CD14-positive monocyte (primary cell): ENCODE results near the gene MATK. TPM values are rescaled to one million over a fixed set of nuclear protein-coding genes. Genes with fewer than 3 reads are reported as not detected.
A peak's percentile ranks its signal among the peaks of the same experiment; 100 is the strongest.

Source experiments
- DNase-seq, 3 donors: peaks; one replicate each; pipeline ENCODE4 v3.0.0-alpha.2; 2011 to 2022
- H2AFZ ChIP-seq: 2 replicates; pipeline ENCODE4 v1.6.0; 2012; ENCODE audit warnings: mild to moderate bottlenecking, low read depth, low read length, inconsistent platforms; ENCODE audit not compliant: insufficient read depth, poor library complexity, severe bottlenecking
- H3K27ac ChIP-seq, 2 donors: 1 replicate in 1 of 2; 2 replicates in 1 of 2; pipeline ENCODE4 v1.5.1; 2012 to 2013; ENCODE audit warnings: low read length in 2 of 2, control low read depth in 1 of 2, inconsistent platforms in 1 of 2, low read depth in 1 of 2, mild to moderate bottlenecking in 1 of 2
- H3K27me3 ChIP-seq, 2 donors: one replicate each; pipeline versions ENCODE4 v1.6.0 to v1.6.1; 2011 to 2013; ENCODE audit warnings: low read length in 2 of 2; ENCODE audit not compliant: control insufficient read depth in 2 of 2, insufficient read depth in 2 of 2
- H3K36me3 ChIP-seq, 2 donors: replicated peaks in 1 of 2; 1 replicate in 1 of 2; 2 replicates in 1 of 2; pipeline versions ENCODE4 v1.5.1 to v1.6.1; 2012 to 2013; ENCODE audit warnings: low read length in 2 of 2, control low read depth in 1 of 2, inconsistent platforms in 1 of 2, mild to moderate bottlenecking in 1 of 2; ENCODE audit not compliant: insufficient read depth in 2 of 2, control insufficient read depth in 1 of 2
- H3K4me1 ChIP-seq, 2 donors: 1 replicate in 1 of 2; 2 replicates in 1 of 2; pipeline versions ENCODE4 v1.5.1 to v1.6.1; 2012 to 2013; ENCODE audit warnings: low read length in 2 of 2, control low read depth in 1 of 2, inconsistent platforms in 1 of 2, mild to moderate bottlenecking in 1 of 2, moderate library complexity in 1 of 2; ENCODE audit not compliant: insufficient read depth in 2 of 2, control insufficient read depth in 1 of 2
- H3K4me2 ChIP-seq: replicated peaks from 2 replicates; pipeline ENCODE3; 2012; ENCODE audit warnings: low read length, moderate library complexity, mild to moderate bottlenecking; ENCODE audit not compliant: poor library complexity, severe bottlenecking; ENCODE audit errors: extremely low read depth
- H3K4me3 ChIP-seq, 3 experiments: fragments of 200-600 bp in 1 of 3; sonication (generic) in 1 of 3; replicated peaks in 1 of 3; 1 replicate in 2 of 3; 2 replicates in 1 of 3; pipeline ENCODE4 v1.5.1; 2011 to 2013; ENCODE audit warnings: low read length in 3 of 3, mild to moderate bottlenecking in 3 of 3, control low read depth in 2 of 3, low read depth in 2 of 3, inconsistent platforms in 1 of 3, moderate library complexity in 1 of 3
- H3K79me2 ChIP-seq: 2 replicates; pipeline ENCODE4 v1.6.0; 2012; ENCODE audit warnings: mild to moderate bottlenecking, control low read depth, inconsistent platforms, low read length, moderate library complexity; ENCODE audit not compliant: insufficient read depth
- H3K9ac ChIP-seq: 2 replicates; pipeline ENCODE4 v1.6.0; 2017; ENCODE audit warnings: low read length, mild to moderate bottlenecking; ENCODE audit not compliant: insufficient read depth, poor library complexity, severe bottlenecking
- H3K9me3 ChIP-seq, 2 donors: replicated peaks in 1 of 2; 1 replicate in 1 of 2; 2 replicates in 1 of 2; pipeline versions ENCODE4 v1.5.1 to v1.6.1; 2012 to 2013; ENCODE audit warnings: low read length in 2 of 2, control low read depth in 1 of 2; ENCODE audit not compliant: control insufficient read depth in 1 of 2, insufficient read depth in 1 of 2
- H4K20me1 ChIP-seq: 2 replicates; pipeline ENCODE4 v1.6.0; 2012; ENCODE audit warnings: mild to moderate bottlenecking, low read length, control low read depth, moderate library complexity; ENCODE audit not compliant: insufficient read depth
- H3K27ac Mint-ChIP-seq, 7 donors: one replicate each; pipeline ENCODE4 v1.8.0; 2020; ENCODE audit warnings: mild to moderate bottlenecking in 7 of 7, mixed read lengths in 7 of 7, moderate library complexity in 6 of 7, inconsistent platforms in 2 of 7
- H3K27me3 Mint-ChIP-seq, 3 donors: one replicate each; pipeline ENCODE4 v1.8.0; 2021 to 2022; ENCODE audit warnings: low read depth in 3 of 3, mild to moderate bottlenecking in 3 of 3, mixed read lengths in 3 of 3, moderate library complexity in 3 of 3, inconsistent platforms in 1 of 3
- H3K36me3 Mint-ChIP-seq, 2 donors: one replicate each; pipeline ENCODE4 v1.8.0; 2020; ENCODE audit warnings: mixed read lengths in 2 of 2, inconsistent platforms in 1 of 2, mild to moderate bottlenecking in 1 of 2
- H3K4me1 Mint-ChIP-seq: one replicate; pipeline ENCODE4 v1.8.0; 2020; ENCODE audit warnings: mild to moderate bottlenecking, mixed read lengths
- H3K4me3 Mint-ChIP-seq, 2 donors: one replicate each; pipeline ENCODE4 v1.8.0; 2020; ENCODE audit warnings: mild to moderate bottlenecking in 2 of 2, mixed read lengths in 2 of 2, moderate library complexity in 1 of 2
- H3K9me3 Mint-ChIP-seq, 7 donors: one replicate each; pipeline ENCODE4 v1.8.0; 2020 to 2022; ENCODE audit warnings: mixed read lengths in 7 of 7, mild to moderate bottlenecking in 6 of 7, moderate library complexity in 6 of 7, inconsistent platforms in 2 of 7
- CTCF ChIP-seq: fragments of 200-600 bp; IDR thresholded peaks from one replicate; pipeline ENCODE4 v1.8.0; 2022; ENCODE audit warnings: antibody characterized with exemption, mild to moderate bottlenecking
- WGBS: methylation state at CpG from one replicate; pipeline ENCODE4 v1.1.5; 2013; ENCODE audit warnings: missing lambda C conversion rate; ENCODE audit not compliant: insufficient coverage; 5-methylcytosine and 5-hydroxymethylcytosine counted together
- intact Hi-C, 2 donors: fragments of 100-400 bp; cut with micrococcal nuclease; formaldehyde crosslinking; loops; one replicate each; pipeline versions ENCODE4 v1.15.0 to v1.15.1; 2023
- polyA plus RNA-seq, 3 donors: library from polyadenylated mRNA; depleted of rRNA in 1 of 3; unstranded in 2 of 3; stranded (reverse) in 1 of 3; fragments of 300-500 nt in 2 of 3; fragments of >200 nt in 1 of 3; fragmentation: Illumina TruSeq in 2 of 3; gene quantifications; 1 replicate in 2 of 3; 2 replicates in 1 of 3; pipeline ENCODE4 v1.2.3, GENCODE V29; 2012 to 2021

The MATK gene
- polyA plus RNA-seq, 3 donors = 0.20 to 0.44 (median 0.35) TPM

DNA sequence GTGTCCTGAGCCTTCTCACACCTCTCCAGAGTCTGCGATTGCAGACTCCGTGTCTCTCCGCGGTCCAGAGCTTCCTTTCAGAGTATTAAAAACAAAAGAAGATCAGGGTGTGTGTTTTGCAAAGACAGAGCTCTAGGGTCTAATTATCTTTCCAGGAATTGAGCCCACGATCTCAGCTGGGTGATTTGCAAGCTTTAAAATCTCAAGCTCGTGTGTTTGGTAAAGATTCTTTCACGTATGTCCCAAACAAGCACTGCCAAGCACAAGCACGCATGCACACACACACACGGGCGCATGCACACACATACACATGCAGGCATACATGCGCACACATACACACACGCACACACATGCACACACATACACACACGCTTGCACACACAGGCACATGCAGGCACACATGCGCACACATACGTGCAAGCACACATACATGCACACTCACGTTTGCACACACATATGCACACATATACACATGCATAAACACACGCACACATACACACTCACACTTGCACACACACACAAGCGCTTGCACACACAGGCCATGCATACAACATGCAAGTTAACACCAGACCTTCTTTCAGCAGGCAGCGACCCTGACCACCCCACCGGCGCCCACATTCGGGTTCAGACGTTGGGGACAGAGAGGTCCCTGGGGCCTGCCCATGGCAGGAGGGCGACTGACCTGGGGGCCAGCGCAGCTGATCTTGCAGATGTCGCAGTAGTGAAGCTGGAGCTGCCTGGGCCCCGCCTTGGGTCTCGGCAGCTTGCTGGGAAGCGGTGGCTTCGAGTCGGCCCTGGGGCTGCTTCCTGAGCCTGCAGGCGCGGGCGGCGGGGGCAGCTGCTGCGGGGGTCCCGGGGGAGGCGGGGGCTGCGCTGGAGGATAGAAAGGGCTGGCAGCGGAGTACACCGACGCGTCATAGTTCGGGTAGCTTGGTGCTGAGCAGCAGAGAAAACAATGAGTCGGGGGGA, 44.7 kb upstream of the MATK start:
- Histone ChIP-seq H3K36me3 (no peaks in the 10 kb centered on the region), H3K4me3 (no peak overlapping the region), H3K4me2 (no peak overlapping the region), H3K79me2 (no peaks in the 10 kb centered on the region), H2AFZ (no peak overlapping the region), H3K9me3 (no peaks in the 10 kb centered on the region), H3K27ac (no peak overlapping the region), H4K20me1 (no peaks in the 10 kb centered on the region), H3K4me1 (peaks cover 0 to 7% of the 10 kb centered on the region in 2 donors), H3K27me3 (no peaks in the 10 kb centered on the region), H3K9ac (no peak overlapping the region)
- Mint-ChIP-seq H3K4me1 (peaks cover 4% of the 10 kb centered on the region), H3K27me3 (peaks cover 2 to 10% (median 2%) of the 10 kb centered on the region in 3 donors), H3K36me3 (no peaks in the 10 kb centered on the region), H3K27ac (peak overlapping the region in 1 of 7 donors; percentile 35), H3K4me3 (no peak overlapping the region), H3K9me3 (peaks cover 0 to 2% (median 0%) of the 10 kb centered on the region in 7 donors)
- DNase-seq = no peak
- intact Hi-C loops = no loop called here
- TF ChIP-seq CTCF = no peak
- 81% methylated on average over 39 of the region's 45 CpGs for WGBS

- WGBS = 96% methylated on average over 25 of the region's 26 CpGs
- Histone ChIP-seq H3K4me1 (peaks cover 0 to 7% of the 10 kb centered on the region in 2 donors), H4K20me1 (no peaks in the 10 kb centered on the region), H3K9me3 (no peaks in the 10 kb centered on the region), H3K27ac (no peak overlapping the region), H3K4me3 (no peak overlapping the region), H2AFZ (no peak overlapping the region), H3K27me3 (no peaks in the 10 kb centered on the region), H3K9ac (no peak overlapping the region), H3K4me2 (no peak overlapping the region), H3K36me3 (no peaks in the 10 kb centered on the region), H3K79me2 (no peaks in the 10 kb centered on the region)
- no peak overlapping the region for H3K4me3 Mint-ChIP-seq
- no peak overlapping the region for H3K27ac Mint-ChIP-seq
- H3K27me3 Mint-ChIP-seq = peaks cover 4 to 14% (median 11%) of the 10 kb centered on the region in 3 donors
- H3K4me1 Mint-ChIP-seq = peaks cover 4% of the 10 kb centered on the region
- H3K9me3 Mint-ChIP-seq = no peaks in the 10 kb centered on the region
- no peak for TF ChIP-seq CTCF
- intact Hi-C loops = no loop called here
- no peak for DNase-seq
- H3K36me3 Mint-ChIP-seq = no peaks in the 10 kb centered on the region
Observed at GRCh38 chr19:3827306-3827705, 41.1 kb upstream of the MATK start.
